Measurements from ENCODE around the gene PPOX.

The PPOX gene

GRCh38 chr1:161153682-161154337, 12.4 kb upstream of the PPOX start, which contains the start of gene UFC1:
Gene UFC1, plus strand, starts transcription at chr1:161153978. Its CDS starts 20 bp downstream, at chr1:161153998.
- DNase-seq: peak; percentile 76 to 82

GRCh38 chr1:161157867-161158266, 8.4 kb upstream of the PPOX start:
- DNase-seq: no peak

GRCh38 chr1:161158316-161159010, 7.8 kb upstream of the PPOX start:
- DNase-seq: no peak

- DNase-seq: peak; percentile 92 to 93
Measured at GRCh38 chr1:161159087-161159912, 6.9 kb upstream of the PPOX start, which contains the start of gene USP21. Gene USP21, plus strand, starts transcription at chr1:161159500. Its CDS starts 1,141 bp downstream, at chr1:161160641.

- no peak for DNase-seq
Measured at GRCh38 chr1:161159913-161160243, 6.3 kb upstream of the PPOX start.

GRCh38 chr1:161160671-161161145, 5.5 kb upstream of the PPOX start:
- no peak for DNase-seq

GRCh38 chr1:161161652-161162051, 4.6 kb upstream of the PPOX start:
- DNase-seq: no peak

- DNase-seq: no peak
Measured at GRCh38 chr1:161162052-161162451, 4.2 kb upstream of the PPOX start.

- no peak for DNase-seq
Measured at GRCh38 chr1:161162806-161163205, 3.4 kb upstream of the PPOX start.

GRCh38 chr1:161163793-161164192, 2.4 kb upstream of the PPOX start:
- DNase-seq: no peak

- DNase-seq: no peak
Measured at GRCh38 chr1:161164901-161165610, 1.2 kb upstream of the PPOX start.

- peak in 1 of 2 experiments; percentile 25 for DNase-seq
Measured at GRCh38 chr1:161166669-161167548, 683 bp downstream of the PPOX start.

- DNase-seq: no peak
Measured at GRCh38 chr1:161168906-161169305, 2.7 kb downstream of the PPOX start.

- no peak for DNase-seq
Measured at GRCh38 chr1:161171191-161171590, 5.0 kb downstream of the PPOX start.

GRCh38 chr1:161171696-161172095, 5.5 kb downstream of the PPOX start:
- no peak for DNase-seq

- no peak for DNase-seq
Measured at GRCh38 chr1:161172349-161172748, 6.1 kb downstream of the PPOX start.

GRCh38 chr1:161172776-161173376, 6.7 kb downstream of the PPOX start:
- no peak for DNase-seq

GRCh38 chr1:161173711-161174110, 7.5 kb downstream of the PPOX start:
- DNase-seq: no peak

GRCh38 chr1:161174911-161175310, 8.7 kb downstream of the PPOX start:
- DNase-seq: no peak

GRCh38 chr1:161175771-161176453, 9.7 kb downstream of the PPOX start:
- DNase-seq: no peak
